Measurements from ENCODE around the gene SOX2.

The SOX2 gene

DNA sequence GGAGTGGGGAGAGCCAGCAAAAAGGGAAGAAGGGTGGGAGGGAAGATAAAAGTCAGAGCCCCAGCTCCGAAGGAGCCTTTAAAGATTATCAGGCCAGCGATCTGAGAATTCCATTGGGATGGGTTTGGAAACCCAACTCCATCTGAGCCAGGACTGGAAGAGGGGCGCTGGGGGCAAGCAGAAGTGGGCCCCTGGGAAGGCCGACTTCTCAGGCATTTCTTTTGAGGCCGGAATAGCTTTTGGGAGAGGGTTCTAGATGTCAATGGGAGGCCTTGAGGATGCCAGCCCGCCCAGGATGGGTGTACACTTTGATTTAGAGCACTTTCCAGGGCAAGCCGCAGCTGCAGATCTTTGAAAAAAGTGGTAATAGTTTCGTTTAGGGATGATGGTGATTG, 6.6 kb upstream of the SOX2 start:
- DNase-seq = no peak

DNA sequence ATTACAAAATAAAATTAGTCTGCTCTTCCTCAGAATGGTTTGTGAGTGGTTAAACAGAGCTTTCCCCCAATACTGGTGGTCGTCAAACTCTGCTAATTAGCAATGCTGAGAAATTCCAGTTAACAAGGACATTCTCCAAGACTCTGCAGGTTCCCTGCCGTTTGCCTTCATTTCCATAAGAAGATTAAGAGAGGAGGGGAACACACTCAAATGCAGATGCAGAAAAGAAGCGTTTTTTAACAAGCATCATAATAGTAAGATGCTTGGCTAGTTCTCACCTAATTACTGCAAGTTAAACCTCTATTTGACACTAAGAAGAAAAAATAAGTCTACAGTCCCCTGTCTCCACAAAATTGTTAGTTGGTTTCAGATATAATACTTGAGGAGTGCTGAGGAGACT, 3.7 kb upstream of the SOX2 start:
- DNase-seq = no peak

DNA sequence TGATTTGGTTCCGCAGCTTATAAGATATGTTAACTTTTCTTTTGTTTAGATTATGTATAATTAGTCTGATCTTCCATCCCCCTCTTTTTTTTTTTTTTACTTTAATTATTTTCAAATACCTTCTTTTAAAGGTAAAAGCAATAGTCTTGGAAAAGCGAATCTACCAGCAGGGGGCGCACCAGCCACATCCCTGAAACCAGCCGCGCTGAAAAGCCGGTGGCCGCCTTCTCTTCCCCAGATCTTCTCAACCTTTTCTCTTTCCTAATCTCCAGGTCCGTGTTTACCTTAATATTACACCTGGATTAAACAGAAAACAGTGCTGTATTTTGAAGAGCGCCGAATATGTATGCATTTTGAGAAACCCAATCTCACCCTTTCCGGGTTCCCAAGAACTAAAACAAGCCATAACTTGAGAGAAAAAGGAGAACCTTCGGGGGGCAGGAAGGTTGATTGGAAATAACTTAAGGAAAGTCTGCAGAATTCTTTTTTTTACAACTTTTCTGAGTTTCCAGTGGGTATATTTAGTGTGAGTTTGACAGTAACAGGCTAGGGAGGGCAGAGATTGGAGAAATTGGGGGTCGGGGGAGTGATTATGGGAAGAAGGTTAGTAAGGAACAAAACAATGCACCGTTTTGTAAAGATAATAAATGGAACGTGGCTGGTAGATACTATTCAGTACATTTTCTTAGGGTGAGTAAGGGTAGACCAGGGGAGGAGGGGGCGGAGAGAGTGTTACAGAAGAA, 2.0 kb upstream of the SOX2 start:
- DNase-seq = peak; percentile 73

DNA sequence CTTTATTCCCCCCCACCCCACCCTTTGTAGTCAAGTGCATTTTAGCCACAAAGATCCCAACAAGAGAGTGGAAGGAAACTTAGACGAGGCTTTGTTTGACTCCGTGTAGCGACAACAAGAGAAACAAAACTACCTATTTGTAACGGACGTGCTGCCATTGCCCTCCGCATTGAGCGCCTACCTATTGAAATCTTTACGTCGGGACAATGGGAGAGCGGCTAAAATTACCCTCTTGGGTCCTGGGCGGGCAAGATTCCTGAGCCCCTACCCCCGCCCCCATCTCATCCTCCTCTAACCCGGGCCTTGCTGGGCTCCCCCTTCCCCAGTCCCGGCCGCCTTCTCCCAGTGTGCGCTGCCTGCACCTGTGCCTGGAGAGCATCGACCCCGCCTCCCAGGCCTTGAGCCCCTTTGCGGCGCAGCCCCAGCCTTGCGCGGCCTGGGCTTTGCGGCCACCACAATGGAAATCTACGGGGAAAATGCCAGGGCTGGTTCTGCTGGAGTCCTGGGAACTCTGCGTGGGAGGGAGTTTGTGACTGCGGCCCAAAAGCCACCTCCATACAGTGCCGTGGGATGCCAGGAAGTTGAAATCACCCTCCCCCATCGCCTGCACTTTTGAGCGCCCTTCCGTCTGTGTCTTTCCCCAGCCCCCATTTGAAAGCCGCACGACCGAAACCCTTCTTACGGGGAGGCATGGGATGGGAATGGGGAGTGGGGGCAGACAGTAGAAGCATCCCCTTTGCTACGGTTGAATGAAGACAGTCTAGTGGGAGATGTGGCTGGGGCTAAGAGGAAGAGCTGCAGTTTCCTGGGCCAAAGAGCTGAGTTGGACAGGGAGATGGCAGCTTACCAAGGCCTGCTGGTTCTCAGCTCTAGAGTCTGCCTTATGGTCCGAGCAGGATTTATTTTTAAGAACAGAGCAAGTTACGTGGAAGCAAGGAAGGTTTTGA, 1.1 kb upstream of the SOX2 start:
- DNase-seq = peak; percentile 59

DNA sequence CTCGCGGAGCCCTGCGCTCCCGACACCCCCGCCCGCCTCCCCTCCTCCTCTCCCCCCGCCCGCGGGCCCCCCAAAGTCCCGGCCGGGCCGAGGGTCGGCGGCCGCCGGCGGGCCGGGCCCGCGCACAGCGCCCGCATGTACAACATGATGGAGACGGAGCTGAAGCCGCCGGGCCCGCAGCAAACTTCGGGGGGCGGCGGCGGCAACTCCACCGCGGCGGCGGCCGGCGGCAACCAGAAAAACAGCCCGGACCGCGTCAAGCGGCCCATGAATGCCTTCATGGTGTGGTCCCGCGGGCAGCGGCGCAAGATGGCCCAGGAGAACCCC, 464 bp downstream of the SOX2 start:
- DNase-seq = no peak

DNA sequence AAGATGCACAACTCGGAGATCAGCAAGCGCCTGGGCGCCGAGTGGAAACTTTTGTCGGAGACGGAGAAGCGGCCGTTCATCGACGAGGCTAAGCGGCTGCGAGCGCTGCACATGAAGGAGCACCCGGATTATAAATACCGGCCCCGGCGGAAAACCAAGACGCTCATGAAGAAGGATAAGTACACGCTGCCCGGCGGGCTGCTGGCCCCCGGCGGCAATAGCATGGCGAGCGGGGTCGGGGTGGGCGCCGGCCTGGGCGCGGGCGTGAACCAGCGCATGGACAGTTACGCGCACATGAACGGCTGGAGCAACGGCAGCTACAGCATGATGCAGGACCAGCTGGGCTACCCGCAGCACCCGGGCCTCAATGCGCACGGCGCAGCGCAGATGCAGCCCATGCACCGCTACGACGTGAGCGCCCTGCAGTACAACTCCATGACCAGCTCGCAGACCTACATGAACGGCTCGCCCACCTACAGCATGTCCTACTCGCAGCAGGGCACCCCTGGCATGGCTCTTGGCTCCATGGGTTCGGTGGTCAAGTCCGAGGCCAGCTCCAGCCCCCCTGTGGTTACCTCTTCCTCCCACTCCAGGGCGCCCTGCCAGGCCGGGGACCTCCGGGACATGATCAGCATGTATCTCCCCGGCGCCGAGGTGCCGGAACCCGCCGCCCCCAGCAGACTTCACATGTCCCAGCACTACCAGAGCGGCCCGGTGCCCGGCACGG, 991 bp downstream of the SOX2 start:
- no peak for DNase-seq

DNA sequence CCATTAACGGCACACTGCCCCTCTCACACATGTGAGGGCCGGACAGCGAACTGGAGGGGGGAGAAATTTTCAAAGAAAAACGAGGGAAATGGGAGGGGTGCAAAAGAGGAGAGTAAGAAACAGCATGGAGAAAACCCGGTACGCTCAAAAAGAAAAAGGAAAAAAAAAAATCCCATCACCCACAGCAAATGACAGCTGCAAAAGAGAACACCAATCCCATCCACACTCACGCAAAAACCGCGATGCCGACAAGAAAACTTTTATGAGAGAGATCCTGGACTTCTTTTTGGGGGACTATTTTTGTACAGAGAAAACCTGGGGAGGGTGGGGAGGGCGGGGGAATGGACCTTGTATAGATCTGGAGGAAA, 1.5 kb downstream of the SOX2 start:
- DNase-seq = no peak

DNA sequence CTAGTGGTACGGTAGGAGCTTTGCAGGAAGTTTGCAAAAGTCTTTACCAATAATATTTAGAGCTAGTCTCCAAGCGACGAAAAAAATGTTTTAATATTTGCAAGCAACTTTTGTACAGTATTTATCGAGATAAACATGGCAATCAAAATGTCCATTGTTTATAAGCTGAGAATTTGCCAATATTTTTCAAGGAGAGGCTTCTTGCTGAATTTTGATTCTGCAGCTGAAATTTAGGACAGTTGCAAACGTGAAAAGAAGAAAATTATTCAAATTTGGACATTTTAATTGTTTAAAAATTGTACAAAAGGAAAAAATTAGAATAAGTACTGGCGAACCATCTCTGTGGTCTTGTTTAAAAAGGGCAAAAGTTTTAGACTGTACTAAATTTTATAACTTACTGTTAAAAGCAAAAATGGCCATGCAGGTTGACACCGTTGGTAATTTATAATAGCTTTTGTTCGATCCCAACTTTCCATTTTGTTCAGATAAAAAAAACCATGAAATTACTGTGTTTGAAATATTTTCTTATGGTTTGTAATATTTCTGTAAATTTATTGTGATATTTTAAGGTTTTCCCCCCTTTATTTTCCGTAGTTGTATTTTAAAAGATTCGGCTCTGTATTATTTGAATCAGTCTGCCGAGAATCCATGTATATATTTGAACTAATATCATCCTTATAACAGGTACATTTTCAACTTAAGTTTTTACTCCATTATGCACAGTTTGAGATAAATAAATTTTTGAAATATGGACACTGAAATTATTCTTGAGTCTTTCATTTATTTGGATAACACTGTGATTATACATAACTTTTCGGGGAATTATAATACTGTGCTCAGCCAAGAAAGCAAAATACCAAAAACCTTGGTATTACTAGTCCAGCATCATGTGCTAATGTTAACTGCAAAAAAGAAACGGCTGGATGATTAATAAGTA, 2.2 kb downstream of the SOX2 start:
- DNase-seq = no peak

DNA sequence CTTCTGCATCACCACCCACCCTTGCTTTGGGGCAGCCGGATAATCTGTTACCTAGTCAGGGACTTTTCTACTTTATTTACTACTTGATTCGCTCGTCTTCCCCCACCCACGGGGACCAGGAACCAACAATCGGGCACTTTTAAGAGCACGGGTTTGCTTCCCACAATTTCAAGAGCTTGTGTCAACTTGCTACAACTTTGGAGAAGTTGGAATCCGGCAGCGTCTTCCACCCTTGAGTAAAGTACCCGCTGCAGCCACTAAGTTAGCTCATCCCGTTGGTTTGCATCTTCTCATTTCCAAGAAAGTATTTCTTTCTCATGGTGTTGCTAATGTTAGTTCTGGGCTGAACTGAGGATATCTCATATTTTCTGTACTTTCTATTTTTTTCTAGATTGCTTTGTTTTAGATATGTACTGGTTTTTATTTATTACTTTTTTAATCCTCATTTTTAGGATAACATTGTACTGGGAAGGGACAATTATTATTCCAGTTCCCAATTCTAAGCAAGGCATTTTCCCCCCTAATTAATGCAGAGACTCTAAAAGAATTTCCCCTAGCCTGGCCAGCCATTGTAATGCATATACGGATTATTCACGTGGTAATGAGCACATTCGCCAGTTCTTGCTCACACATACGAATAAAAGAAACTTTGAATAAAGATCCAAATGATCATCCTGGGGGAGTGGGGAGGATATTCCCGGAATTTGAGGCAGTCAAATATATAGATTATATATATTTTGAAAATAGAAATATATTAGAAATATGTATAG, 4.0 kb downstream of the SOX2 start:
- no peak for DNase-seq

DNA sequence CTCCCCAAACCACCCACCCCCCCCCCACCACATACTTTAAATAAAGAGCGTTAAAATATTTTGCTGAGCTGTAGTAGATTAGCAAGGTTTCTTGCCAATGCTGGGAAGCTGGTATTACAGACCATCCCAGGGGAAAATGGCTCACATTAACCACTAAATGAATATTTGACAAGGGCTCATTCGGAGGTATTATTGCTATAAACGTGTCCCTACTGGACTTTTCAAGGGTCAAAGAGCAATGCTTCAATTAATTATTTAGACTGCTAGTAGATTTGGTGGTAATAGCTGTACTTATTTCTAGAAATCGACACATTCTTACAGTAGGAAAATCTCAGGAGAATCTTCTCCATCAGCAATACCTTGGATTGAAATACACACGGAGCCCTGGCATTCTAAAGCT, 5.2 kb downstream of the SOX2 start:
- no peak for DNase-seq

DNA sequence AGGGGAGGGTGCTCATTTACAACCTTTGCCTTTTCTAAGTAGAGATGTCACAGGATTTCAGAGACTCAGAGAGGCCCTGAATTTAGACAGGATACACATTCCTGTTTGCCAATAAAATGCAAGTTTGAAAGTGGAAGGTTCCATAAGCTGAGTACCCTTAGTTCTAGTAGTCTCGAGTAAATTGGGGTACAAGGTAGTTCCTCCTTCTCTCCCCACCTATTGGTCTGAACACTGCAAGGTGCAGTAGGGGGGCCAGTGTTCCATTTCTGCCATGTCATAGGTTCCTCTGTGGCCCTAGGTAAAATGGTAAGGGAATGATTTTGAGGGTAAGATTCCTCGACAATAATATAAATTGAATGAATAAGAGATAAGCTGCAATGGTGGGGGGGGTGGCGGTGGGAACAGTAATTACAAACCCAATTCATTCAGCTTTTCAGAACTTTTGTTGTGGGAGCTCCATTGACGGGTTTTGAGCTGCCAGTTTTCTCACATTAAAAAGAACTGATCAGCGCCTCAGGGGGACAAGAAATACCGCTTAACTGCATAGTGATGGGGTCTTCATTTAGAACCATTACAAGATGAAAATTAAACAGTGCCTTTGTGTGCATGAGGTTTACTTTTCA, 5.9 kb downstream of the SOX2 start:
- no peak for DNase-seq

DNA sequence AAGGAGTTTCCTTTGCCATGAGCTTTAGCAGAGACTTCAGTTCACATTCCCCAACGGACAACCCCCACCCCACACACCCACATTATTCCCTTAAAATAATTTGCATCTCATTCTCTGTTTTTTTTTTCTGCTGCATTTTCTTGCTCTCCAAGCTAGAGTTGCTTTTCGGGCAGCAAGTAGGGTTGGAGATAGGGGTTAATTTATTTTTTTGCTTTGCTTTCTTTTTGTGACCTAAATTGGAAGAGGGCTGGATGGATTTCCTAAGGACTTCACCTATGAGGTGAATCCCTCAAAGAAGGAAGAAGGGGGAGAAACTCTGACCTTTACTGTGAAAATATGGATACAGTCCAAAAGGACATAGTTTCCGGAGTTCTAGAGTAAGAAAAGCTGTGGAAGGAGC, 6.6 kb downstream of the SOX2 start:
- no peak for DNase-seq

DNA sequence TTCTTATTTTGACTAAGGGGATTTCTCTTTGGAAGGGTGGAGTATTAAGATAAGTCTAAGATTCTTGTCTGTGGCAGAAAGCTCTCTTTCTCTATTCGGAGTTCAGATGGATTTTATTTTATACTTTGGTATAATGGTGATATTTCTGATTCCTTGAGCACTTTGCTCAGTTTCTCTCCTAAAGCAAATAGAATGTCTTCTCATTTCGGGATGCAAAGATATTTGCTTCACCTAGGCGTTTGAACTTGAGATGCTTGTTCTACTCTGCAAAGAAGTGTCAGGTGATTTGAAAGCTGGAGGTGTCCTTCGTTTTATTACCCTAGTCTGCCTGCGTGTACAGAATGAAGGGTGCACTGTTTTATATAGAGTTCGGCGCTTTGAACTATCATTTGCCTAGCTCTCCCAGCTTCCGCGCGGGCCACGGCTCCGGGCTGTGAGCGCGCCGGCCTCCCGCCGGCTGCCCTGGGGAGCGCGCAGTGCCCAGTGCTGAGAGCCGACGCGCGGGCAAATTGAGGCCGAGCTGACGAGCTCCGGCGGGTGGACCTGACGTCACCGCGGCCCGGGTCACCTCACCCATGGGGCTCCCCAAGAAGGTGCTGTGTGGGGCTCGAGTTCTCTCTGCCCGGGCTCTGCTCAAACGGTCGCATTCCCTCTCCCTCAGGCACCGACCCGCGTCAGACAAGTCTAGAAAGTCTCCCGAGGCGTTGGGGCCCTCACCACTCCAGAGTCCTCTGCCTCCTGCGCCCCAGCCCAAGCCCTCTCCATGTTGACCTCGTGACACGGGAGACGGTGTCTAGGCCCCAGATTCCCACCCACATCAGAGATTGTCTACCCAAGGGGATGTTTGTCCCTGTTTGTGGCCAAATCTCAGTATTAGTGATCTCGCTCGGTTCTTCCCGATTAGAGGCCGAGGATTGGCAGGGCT, 7.5 kb downstream of the SOX2 start:
- DNase-seq = no peak

DNA sequence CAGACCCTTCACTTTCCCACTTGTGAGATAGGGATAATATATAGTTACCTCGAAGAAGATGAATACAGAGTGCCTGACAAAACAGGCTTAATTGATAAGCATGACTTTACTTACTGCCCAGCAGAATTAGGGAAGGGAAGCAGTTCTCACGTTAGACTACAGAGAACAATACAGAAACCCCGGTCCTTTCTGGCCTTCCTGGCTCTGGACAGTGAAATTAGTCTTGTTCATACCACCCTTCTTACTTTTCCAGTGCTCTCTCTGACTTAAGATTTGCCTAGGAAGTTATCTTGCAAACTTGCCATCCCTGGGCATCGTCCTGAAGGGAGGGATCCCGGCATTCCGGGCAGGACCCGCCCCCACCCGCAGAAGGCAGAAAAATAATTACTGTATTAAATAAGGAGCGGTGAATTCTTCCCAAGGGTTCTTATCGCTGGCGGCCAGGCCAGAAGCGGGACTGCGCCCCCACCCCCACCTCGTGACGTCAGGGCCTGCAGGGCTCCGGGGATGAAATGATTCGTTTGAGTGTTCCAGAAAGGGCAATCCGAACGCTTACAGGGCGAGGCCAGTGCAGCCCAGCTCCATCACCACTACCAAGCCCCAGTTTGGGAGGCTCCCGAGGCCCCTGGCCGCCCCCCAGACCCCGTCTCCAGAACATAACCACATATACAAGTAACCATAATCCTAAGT, 8.4 kb downstream of the SOX2 start:
- no peak for DNase-seq

DNA sequence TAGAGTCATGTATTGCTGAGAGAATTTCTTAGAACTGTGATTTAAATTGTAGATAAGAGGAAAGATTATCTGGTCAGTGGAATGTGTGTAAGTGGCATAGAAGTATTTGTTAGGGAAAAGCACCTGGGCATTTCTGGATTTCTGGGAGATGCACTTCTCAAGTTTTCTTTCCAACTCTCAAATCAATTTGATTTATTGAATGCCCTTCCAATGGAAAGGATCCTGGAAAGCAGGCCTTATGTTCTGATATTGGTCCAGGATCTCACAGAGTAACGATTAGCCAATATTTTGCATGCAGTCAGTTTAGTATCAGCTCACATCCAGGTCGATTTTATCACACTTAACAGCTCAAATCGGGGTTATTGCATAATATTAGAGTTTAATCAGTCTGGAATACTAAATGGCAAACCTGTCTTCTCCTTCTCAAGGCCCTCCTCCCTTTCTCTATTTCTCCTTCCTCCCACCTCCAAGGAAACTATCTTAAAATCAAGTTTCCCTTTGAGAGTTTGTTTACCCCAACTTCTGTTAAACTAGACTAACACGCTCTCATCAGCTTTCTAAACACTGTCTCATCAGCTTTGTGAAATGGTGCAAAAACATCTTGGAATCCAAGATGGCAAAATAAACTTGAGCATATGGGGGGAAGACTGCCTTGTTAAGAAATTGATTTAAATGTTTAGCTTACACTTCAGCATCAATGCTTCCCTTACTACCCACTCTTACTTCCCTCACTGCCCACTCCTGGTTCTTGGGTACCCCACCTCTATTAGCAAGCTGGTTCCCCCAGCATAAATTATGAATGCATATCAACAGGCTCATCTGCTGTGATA, 9.5 kb downstream of the SOX2 start:
- no peak for DNase-seq

DNA sequence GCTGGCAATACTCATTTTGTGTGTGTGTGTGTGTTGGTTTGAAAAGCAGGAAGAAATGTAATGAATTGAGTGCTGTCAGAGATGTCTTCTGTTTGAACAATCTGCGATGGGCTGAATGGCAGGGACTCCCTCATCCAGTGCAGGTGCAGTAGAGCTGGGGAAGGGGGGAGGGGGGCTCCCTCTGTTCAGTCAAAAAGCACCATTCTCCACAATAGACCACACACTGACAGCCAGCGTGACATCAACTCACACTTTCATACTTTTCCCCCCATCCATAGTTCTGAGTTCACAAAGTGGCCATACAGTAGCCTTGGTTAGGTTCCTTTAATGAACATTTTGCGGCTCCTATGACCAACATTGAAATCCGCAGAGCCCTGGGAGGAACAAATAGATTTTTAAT, 10.4 kb downstream of the SOX2 start:
- no peak for DNase-seq

DNA sequence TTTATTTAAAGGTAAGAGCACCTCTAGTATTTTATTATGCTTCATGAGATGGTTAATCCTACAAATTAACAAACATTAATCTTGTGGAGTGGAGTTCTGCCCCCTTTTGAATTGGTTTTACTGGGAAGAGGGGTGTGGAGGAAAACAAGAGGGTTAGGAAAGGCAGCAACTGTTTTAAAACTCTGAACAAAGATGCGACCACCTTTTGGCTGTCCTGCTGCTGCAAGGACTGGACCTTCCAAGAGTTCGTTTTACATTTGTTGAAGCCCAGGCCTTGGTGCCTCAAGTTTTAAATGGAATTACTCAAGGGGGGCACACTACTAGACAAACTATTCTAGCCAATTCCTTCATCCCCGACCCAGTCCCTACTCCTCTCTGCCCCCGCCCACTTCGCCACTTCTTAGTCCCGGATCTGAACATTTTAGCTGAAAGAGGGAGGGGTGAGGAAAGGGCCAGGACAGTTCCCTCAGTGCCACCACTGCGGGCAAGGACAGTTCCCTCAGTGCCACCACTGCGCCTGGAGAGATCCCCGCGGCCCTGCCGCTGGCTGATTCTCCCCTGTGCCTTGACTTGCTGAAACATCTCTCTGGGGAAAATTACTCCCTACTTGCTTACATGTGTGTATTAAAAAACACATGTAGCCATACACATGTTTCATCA, 11.2 kb downstream of the SOX2 start:
- DNase-seq = no peak

DNA sequence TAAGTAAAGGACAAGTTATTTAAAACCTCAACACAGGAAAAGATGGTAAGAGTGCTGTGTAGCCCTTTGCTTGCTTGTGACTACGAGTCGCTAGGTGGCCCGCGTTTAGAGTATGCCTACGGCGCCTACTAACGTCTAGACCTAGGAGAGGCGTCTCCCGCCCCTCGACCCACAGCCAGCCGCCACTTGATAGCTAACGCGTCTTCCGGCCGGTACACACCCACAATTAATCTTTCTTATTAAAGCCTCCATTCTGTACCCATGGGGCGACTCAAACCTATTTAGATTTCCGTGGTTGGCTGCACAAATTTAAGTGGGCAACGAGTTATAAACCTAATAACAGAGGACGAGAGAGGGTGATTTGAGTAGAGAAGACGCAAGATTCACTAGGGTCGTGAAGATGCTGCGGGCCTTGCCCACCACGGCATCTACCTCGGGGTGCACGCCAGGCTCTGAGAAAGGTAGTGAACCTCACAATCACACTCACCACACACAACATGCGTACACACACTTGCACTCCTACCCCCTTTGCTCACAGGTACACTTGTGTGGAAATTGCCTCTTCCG, 12.0 kb downstream of the SOX2 start:
- no peak for DNase-seq
